Psoas muscle (tissue), 8 donors: ENCODE data around the gene PRR16. TPM values are rescaled to one million over a fixed set of nuclear protein-coding genes. Genes with fewer than 3 reads are reported as not detected.

Experiments
- ATAC-seq, 4 donors: fragments of 200-7000 bp; cut with Tn5 transposase; one replicate each; pipeline ENCODE4 v1.9.1; 2020; ENCODE audit warnings: moderate library complexity in 3 of 4, mild to moderate bottlenecking in 2 of 4
- DNase-seq, 2 donors: peaks; one replicate each; pipeline ENCODE4 v3.0.0-alpha.2; 2020
- H3K27ac ChIP-seq: fragments of 200-600 bp; one replicate; pipeline ENCODE4 v1.8.0; 2022
- H3K27me3 ChIP-seq, 3 donors: fragments of 200-600 bp in 1 of 3; one replicate each; pipeline versions ENCODE4 v1.6.1 to v1.8.0; 2013 to 2022; ENCODE audit warnings: low read length in 2 of 3, mild to moderate bottlenecking in 2 of 3, moderate library complexity in 1 of 3; ENCODE audit not compliant: insufficient read depth in 3 of 3
- H3K36me3 ChIP-seq, 2 donors: fragments of 200-600 bp in 1 of 2; one replicate each; pipeline versions ENCODE4 v1.6.1 to v1.8.0; 2013 to 2022; ENCODE audit warnings: low read depth in 1 of 2, mild to moderate bottlenecking in 1 of 2, moderate library complexity in 1 of 2; ENCODE audit not compliant: insufficient read depth in 1 of 2
- H3K4me1 ChIP-seq: fragments of 200-600 bp; one replicate; pipeline ENCODE4 v1.8.0; 2022
- H3K4me3 ChIP-seq: fragments of 200-600 bp; one replicate; pipeline ENCODE4 v1.8.0; 2022; ENCODE audit warnings: mild to moderate bottlenecking
- H3K9me3 ChIP-seq: fragments of 200-600 bp; one replicate; pipeline ENCODE4 v1.8.0; 2022
- WGBS, 3 donors: extraction: QIAGEN DNeasy Blood & Tissue Kit; methylation state at CpG; one replicate each; pipeline versions ENCODE4 v1.1.6 to v1.1.7; 2013; 5-methylcytosine and 5-hydroxymethylcytosine counted together
- intact Hi-C, 2 donors: fragments of 100-400 bp; cut with DNase I; formaldehyde crosslinking; loops; one replicate each; pipeline versions ENCODE4 v1.11.0 to v1.14.2; 2022
- polyA plus RNA-seq, 3 donors: library from polyadenylated mRNA; stranded (reverse); fragments of 200-250 nt; gene quantifications; one replicate each; pipeline ENCODE4 v1.2.3, GENCODE V29; 2013
- total RNA-seq, 4 donors: library from RNA; stranded (reverse); fragmentation: NEBNext Ultra II Directional in 2 of 4; extraction: Animal tissue kit (Norgen Biotek cat#: 25700) in 2 of 4; gene quantifications; one replicate each; pipeline versions ENCODE4 v1.2.1 to v1.2.4, GENCODE V29; 2021 to 2023
- TF ChIP-seq, protein P1 (sequence below): fragments of 200-600 bp; IDR thresholded peaks from one replicate; pipeline ENCODE4 v1.8.0; 2022; ENCODE audit warnings: antibody characterized with exemption
- donor health status: healthy with polysubstance abuse.
- donor health status: DM: no; HTN: no; CAD: no; lungs with moderate emphysema.
- donor health status: Bipolar disorder and iron deficiency.
- donor health status: healthy.
- donor health status: DM: yes; HTN: yes; CAD: no.
- donor health status: DM: no; HTN: no; CAD: no.
- donor health status: DM: no; HTN: no; CAD: no.
- donor health status: DM: yes; HTN: yes; CAD: no.

The PRR16 gene
- total and polyA plus RNA-seq, 7 donors = 1.3 to 12.1 (median 3.1) TPM

DNA sequence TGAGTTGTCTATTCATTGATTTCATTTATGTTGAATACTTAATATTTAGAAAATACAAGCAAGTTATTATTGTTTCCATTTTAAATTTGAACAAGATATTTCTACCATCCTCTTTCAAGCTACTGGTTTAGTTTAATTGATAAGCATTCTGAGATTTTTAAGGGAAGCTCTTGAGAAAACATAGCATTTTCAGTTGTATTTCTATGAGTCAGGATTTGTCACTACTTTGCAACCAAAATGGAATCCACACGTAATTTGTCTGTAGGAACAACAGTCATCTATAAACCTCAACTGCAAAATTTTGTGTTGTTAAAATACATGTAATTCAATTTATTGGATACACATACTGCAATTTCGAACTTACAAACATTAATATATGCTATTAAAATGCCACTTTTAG, 74.0 kb downstream of the PRR16 start:
- Histone ChIP-seq H3K4me1 (no peaks in the 10 kb centered on the region), H3K36me3 (no peaks in the 10 kb centered on the region), H3K4me3 (no peak overlapping the region), H3K27me3 (no peaks in the 10 kb centered on the region), H3K27ac (no peak overlapping the region), H3K9me3 (no peaks in the 10 kb centered on the region)
- ATAC-seq = no peak
- 86 to 94% (median 88%) methylated on average over 2 of the region's 2 CpGs for WGBS, 3 donors
- TF ChIP-seq, protein P1, sequence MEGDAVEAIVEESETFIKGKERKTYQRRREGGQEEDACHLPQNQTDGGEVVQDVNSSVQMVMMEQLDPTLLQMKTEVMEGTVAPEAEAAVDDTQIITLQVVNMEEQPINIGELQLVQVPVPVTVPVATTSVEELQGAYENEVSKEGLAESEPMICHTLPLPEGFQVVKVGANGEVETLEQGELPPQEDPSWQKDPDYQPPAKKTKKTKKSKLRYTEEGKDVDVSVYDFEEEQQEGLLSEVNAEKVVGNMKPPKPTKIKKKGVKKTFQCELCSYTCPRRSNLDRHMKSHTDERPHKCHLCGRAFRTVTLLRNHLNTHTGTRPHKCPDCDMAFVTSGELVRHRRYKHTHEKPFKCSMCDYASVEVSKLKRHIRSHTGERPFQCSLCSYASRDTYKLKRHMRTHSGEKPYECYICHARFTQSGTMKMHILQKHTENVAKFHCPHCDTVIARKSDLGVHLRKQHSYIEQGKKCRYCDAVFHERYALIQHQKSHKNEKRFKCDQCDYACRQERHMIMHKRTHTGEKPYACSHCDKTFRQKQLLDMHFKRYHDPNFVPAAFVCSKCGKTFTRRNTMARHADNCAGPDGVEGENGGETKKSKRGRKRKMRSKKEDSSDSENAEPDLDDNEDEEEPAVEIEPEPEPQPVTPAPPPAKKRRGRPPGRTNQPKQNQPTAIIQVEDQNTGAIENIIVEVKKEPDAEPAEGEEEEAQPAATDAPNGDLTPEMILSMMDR = no peak
- intact Hi-C loops = no loop called here
- no peak for DNase-seq

DNA sequence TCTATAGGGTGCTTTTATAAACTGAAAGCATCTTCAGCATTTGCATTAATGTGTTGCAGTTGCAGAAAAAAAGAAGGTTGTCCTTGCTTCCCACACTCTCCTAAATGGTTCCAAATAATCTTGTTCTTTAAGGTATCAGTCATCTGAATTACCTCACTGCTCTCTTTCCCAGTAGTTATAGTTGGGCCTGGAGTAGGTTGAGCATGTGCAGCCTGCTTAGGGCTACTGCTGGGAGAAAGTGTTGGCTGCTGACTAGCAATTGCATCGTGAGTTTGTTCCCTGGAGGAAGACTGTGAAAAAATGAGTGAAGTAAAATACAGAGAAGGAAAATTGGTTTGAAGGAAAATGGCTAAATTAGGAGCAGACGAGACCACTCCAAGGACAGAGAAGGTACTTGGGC, 74.5 kb downstream of the PRR16 start:
- ATAC-seq = no peak
- no peaks in the 10 kb centered on the region for H3K9me3 ChIP-seq
- H3K36me3 ChIP-seq = no peaks in the 10 kb centered on the region
- no peak for DNase-seq
- no peaks in the 10 kb centered on the region for H3K27me3 ChIP-seq
- H3K4me3 ChIP-seq = no peak overlapping the region
- H3K4me1 ChIP-seq = no peaks in the 10 kb centered on the region
- no peak overlapping the region for H3K27ac ChIP-seq
- 43 to 59% (median 51%) methylated on average over 2 of the region's 2 CpGs for WGBS, 3 donors
- intact Hi-C loops = no loop called here
- TF ChIP-seq, protein P1 = no peak

DNA sequence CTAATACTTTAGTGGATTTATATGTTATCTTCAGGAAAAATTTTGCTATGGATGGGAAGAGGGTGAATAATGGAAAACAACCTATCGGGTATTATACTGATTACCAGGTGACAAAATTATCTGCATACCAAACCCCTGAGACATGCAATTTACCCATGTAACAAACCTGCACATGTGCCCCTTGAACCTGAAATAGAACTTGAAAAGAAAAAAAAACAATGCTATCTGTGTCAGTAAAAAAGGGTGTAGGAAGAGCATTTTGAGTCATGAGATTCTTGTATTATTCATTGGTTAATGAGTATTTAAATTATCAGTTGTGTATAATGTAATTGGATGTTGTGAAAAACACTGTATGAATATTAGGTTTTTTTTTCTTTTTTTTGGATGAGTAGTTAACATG, 75.4 kb downstream of the PRR16 start:
- Histone ChIP-seq H3K4me3 (no peak overlapping the region), H3K27ac (no peak overlapping the region), H3K27me3 (no peaks in the 10 kb centered on the region), H3K9me3 (no peaks in the 10 kb centered on the region), H3K4me1 (no peaks in the 10 kb centered on the region), H3K36me3 (no peaks in the 10 kb centered on the region)
- DNase-seq = no peak
- 67 to 73% (median 68%) methylated on average over 1 of the region's 1 CpG for WGBS, 3 donors
- intact Hi-C loops = no loop called here
- TF ChIP-seq, protein P1 = no peak
- ATAC-seq = no peak

DNA sequence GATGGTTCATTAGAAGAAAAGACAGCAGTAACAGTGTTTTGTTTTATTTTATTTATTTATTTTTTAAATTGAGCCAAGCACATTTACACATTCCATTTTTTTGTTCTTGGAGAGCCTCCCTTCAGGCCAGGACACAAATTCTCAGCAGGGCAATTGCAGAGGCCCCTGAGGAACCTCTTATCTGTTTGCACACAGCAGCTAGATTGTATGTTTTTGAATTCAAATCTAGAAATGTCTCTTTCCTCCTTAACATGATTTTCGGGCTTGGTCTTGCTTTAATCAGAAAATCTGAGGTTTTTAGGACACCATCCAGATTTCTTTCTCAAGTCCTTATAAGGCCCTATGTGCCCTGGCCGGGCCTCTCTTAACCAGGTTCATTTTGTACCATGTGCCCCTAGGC, 76.0 kb downstream of the PRR16 start:
- H3K4me3 ChIP-seq = no peak overlapping the region
- H3K27me3 ChIP-seq = no peaks in the 10 kb centered on the region
- ATAC-seq = no peak
- no peaks in the 10 kb centered on the region for H3K36me3 ChIP-seq
- no peak overlapping the region for H3K27ac ChIP-seq
- no peaks in the 10 kb centered on the region for H3K9me3 ChIP-seq
- 75 to 85% (median 79%) methylated on average over 2 of the region's 2 CpGs for WGBS, 3 donors
- H3K4me1 ChIP-seq = no peaks in the 10 kb centered on the region
- TF ChIP-seq, protein P1 = no peak
- intact Hi-C loops = no loop called here
- DNase-seq = no peak

DNA sequence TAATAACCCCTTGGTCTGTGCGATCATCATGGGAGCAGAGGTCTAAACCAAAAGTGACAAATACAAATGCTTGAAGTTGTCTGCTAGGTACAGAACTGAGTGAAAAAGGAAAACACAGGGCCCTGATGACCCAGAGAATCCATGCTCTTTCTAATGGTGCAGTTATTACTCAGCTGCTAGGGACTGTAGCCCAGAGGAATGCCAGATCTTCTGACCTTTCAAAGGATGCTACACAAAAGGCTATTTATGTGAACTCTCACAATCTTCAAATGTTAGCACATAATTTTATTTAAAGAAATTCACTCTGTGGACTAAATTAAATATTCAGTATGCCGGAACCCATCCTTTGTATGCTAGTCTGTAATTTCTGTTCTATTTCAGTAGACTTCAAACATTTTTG, 79.9 kb downstream of the PRR16 start:
- peak in 2 of 4 donors; percentile 40 to 72 for ATAC-seq
- H3K4me3 ChIP-seq = no peak overlapping the region
- no peaks in the 10 kb centered on the region for H3K36me3 ChIP-seq
- H3K27me3 ChIP-seq = no peaks in the 10 kb centered on the region
- TF ChIP-seq, protein P1 = no peak
- 84 to 93% (median 90%) methylated on average over 2 of the region's 2 CpGs for WGBS, 3 donors
- intact Hi-C loops = no loop called here
- no peak for DNase-seq
- H3K9me3 ChIP-seq = no peaks in the 10 kb centered on the region
- H3K27ac ChIP-seq = no peak overlapping the region
- H3K4me1 ChIP-seq = no peaks in the 10 kb centered on the region
